Measurements from ENCODE around the gene CWC27.
"Not testable (repeated sequence)": the region's sequence is repeated elsewhere in the genome, so short reads cannot be mapped to it uniquely, and the experiment has no call there.

The CWC27 gene

DNA sequence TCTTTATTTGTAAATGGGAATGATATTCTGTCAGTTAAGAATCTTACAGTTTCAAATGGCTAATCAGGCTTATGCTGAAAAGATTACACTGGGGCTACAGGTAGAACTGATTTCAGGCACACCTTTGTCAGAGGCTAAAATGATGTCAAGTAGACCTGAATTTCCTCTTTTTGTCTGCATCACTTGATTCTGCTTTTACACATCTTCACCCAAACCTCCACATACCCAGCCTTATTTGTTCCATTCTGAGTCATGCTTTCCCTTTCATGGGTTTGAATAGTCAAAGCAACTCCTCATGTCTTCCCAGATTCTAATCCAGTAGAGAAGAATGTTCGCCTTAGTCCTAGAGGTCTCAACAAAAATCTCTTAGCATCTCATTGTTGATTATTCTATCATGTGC is 156.4 kb downstream of the CWC27 start:
- Histone ChIP-seq H3K27ac (replicated peaks) (no peak overlapping the region), H3K4me3 (replicated peaks; ENCODE audit: insufficient read depth, low read length) (no peak overlapping the region), H3K27me3 (ENCODE audit: insufficient read depth, poor library complexity, severe bottlenecking) (no peaks in the 10 kb centered on the region)
- no peak for DNase-seq (ENCODE audit: low read depth in 1 of 2, low spot score in 1 of 2)
- no peak for TF ChIP-seq SPI1 (IDR thresholded peaks at IDR 0.05; ENCODE audit: borderline replicate concordance, low read depth)
- no peak for TF ChIP-seq POLR2AphosphoS5 (IDR thresholded peaks at IDR 0.05; ENCODE audit: low read depth)
- TF ChIP-seq, protein P1, sequence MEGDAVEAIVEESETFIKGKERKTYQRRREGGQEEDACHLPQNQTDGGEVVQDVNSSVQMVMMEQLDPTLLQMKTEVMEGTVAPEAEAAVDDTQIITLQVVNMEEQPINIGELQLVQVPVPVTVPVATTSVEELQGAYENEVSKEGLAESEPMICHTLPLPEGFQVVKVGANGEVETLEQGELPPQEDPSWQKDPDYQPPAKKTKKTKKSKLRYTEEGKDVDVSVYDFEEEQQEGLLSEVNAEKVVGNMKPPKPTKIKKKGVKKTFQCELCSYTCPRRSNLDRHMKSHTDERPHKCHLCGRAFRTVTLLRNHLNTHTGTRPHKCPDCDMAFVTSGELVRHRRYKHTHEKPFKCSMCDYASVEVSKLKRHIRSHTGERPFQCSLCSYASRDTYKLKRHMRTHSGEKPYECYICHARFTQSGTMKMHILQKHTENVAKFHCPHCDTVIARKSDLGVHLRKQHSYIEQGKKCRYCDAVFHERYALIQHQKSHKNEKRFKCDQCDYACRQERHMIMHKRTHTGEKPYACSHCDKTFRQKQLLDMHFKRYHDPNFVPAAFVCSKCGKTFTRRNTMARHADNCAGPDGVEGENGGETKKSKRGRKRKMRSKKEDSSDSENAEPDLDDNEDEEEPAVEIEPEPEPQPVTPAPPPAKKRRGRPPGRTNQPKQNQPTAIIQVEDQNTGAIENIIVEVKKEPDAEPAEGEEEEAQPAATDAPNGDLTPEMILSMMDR (IDR thresholded peaks at IDR 0.05; ENCODE audit: insufficient read depth, low read length) = no peak
- TF ChIP-seq GABPA (IDR thresholded peaks at IDR 0.05; ENCODE audit: low read depth) = no peak
- TF ChIP-seq, protein P2, sequence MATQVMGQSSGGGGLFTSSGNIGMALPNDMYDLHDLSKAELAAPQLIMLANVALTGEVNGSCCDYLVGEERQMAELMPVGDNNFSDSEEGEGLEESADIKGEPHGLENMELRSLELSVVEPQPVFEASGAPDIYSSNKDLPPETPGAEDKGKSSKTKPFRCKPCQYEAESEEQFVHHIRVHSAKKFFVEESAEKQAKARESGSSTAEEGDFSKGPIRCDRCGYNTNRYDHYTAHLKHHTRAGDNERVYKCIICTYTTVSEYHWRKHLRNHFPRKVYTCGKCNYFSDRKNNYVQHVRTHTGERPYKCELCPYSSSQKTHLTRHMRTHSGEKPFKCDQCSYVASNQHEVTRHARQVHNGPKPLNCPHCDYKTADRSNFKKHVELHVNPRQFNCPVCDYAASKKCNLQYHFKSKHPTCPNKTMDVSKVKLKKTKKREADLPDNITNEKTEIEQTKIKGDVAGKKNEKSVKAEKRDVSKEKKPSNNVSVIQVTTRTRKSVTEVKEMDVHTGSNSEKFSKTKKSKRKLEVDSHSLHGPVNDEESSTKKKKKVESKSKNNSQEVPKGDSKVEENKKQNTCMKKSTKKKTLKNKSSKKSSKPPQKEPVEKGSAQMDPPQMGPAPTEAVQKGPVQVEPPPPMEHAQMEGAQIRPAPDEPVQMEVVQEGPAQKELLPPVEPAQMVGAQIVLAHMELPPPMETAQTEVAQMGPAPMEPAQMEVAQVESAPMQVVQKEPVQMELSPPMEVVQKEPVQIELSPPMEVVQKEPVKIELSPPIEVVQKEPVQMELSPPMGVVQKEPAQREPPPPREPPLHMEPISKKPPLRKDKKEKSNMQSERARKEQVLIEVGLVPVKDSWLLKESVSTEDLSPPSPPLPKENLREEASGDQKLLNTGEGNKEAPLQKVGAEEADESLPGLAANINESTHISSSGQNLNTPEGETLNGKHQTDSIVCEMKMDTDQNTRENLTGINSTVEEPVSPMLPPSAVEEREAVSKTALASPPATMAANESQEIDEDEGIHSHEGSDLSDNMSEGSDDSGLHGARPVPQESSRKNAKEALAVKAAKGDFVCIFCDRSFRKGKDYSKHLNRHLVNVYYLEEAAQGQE (IDR thresholded peaks at IDR 0.05; ENCODE audit: insufficient replicate concordance, low read depth) = no peak

DNA sequence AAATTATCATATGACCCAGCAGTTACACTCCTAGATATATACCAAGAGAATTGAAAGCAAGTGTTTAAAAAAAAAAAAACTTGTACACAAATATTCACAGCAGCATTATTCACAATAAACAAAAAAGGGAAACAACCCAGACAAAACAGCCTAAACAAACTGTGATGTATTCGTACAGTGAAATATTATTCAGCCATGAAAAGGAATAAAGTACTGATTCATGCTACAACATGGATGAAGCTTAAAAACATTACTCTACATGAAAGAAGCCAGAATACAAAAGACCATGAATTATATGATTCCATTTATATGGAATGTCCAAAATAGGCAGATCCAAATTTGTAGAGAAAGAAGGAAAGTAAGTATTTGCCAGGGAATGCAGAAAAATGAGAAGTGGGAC is 161.1 kb downstream of the CWC27 start:
- DNase-seq (ENCODE audit: low read depth in 1 of 2, low spot score in 1 of 2) = no peak
- TF ChIP-seq GABPA (IDR thresholded peaks at IDR 0.05; ENCODE audit: low read depth) (no peak), POLR2AphosphoS5 (IDR thresholded peaks at IDR 0.05; ENCODE audit: low read depth) (no peak), SPI1 (IDR thresholded peaks at IDR 0.05; ENCODE audit: borderline replicate concordance, low read depth) (no peak)
- TF ChIP-seq, protein P1 (IDR thresholded peaks at IDR 0.05; ENCODE audit: insufficient read depth, low read length) = no peak
- no peaks in the 10 kb centered on the region for H3K27me3 ChIP-seq (ENCODE audit: insufficient read depth, poor library complexity, severe bottlenecking)
- no peak overlapping the region for H3K4me3 ChIP-seq (replicated peaks; ENCODE audit: insufficient read depth, low read length)
- no peak overlapping the region for H3K27ac ChIP-seq (replicated peaks)

DNA sequence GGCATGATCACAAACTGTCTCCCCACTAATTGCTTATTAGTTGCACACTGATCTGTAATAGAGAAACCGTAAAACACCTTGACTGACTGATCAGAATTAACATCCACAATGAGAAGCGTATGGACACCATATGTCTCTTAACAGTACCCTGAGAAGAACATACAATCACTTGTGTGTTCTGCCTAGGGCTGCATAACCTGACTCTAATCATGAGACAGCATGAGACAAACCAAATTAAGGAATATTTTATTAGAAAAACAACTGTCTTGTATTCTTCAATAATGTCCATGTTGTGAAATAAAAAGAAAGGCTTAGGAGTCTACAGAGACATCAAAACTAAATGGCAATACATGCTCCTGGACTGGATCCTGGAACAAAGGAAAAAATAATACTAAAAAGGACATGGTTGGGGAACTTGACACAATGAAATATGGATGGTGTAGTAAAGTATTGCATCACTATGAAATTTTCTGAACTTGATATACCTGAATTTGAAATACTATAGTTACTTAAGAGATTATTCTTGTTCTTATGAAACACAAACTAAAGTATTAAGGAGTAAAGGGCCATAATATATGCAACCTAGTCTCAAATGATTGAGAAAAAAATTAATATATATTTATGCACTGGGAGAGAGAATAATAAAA is 162.1 kb downstream of the CWC27 start:
- no peaks in the 10 kb centered on the region for H3K27me3 ChIP-seq (ENCODE audit: insufficient read depth, poor library complexity, severe bottlenecking)
- no peak for DNase-seq (ENCODE audit: low read depth in 1 of 2, low spot score in 1 of 2)
- TF ChIP-seq, protein P1 (IDR thresholded peaks at IDR 0.05; ENCODE audit: insufficient read depth, low read length) = no peak
- TF ChIP-seq POLR2AphosphoS5 (IDR thresholded peaks at IDR 0.05; ENCODE audit: low read depth) = no peak
- H3K4me3 ChIP-seq (replicated peaks; ENCODE audit: insufficient read depth, low read length) = no peak overlapping the region
- no peak overlapping the region for H3K27ac ChIP-seq (replicated peaks)

DNA sequence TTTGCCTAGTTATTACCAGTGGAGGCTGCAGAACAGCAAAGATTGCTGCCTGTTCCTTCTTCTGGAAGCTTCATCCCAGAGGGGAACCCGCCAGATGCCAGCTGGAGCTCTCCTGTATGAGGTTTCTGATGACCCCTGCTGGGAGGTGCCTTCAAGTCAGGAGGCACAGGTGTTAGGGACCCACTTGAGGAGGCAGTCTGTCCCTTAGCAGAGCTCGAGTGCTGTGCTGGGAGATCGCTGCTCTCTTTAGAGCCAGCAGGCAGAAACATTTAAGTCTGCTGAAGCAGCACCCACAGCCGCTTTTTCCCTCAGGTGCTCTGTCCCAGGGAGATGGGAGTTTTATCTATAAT is 170.7 kb downstream of the CWC27 start:
- DNase-seq (ENCODE audit: low read depth in 1 of 2, low spot score in 1 of 2); H3K27me3 ChIP-seq (ENCODE audit: insufficient read depth, poor library complexity, severe bottlenecking); H3K4me3 ChIP-seq (replicated peaks; ENCODE audit: insufficient read depth, low read length); H3K27ac ChIP-seq (replicated peaks): not testable (repeated sequence)

DNA sequence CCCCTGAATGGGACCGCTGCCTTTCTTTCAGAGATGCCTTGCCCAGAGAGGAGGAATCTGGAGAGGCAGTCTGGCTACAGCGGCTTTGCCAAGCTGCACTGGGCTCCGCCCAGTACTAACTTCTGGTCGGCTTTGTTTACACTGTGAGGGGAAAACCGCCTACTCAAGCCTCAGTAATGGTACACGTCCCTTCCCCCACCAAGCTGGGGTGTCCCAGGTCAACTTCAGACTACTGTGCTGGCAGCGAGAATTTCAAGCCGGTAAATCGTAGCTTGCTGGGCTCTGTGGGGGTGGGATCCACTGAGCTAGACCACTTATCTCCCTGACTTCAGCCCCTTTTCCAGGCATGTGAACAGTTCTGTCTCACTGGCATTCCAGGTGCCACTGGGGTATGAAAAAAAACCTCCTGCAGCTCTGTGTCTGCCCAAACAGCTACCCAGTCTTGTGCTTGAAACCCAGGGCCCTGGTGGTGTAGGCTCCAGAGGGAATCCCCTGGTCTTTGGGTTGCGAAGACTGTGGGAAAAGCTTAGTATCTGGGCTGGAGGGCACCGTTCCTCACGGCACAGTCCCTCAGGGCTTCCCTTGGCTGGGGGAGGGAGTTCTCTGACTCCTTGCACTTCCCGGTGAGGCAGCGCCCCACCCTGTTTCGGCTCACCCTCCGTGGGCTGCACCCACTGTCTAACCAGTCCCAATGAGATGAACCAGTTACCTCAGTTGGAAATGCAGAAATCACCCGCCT is 171.2 kb downstream of the CWC27 start:
- no peak overlapping the region for H3K27ac ChIP-seq (replicated peaks)
- DNase-seq (ENCODE audit: low read depth in 1 of 2, low spot score in 1 of 2) = no peak
- no peak for TF ChIP-seq GABPA (IDR thresholded peaks at IDR 0.05; ENCODE audit: low read depth)
- TF ChIP-seq, protein P2 (IDR thresholded peaks at IDR 0.05; ENCODE audit: insufficient replicate concordance, low read depth) = no peak
- TF ChIP-seq, protein P1 (IDR thresholded peaks at IDR 0.05; ENCODE audit: insufficient read depth, low read length) = no peak
- no peak for TF ChIP-seq SPI1 (IDR thresholded peaks at IDR 0.05; ENCODE audit: borderline replicate concordance, low read depth)
- TF ChIP-seq POLR2AphosphoS5 (IDR thresholded peaks at IDR 0.05; ENCODE audit: low read depth) = no peak
- H3K4me3 ChIP-seq (replicated peaks; ENCODE audit: insufficient read depth, low read length) = no peak overlapping the region
- H3K27me3 ChIP-seq (ENCODE audit: insufficient read depth, poor library complexity, severe bottlenecking) = no peaks in the 10 kb centered on the region
